HEK293 (cell line): Measurements from ENCODE around the gene ADAM23.

Experiments used
- CTCF ChIA-PET: fragments of 350-600 bp; formaldehyde crosslinking; extraction: SDS; loops from one replicate; lab custom pipeline; 2021; ENCODE audit warnings: antibody characterized with exemption; lab: Yijun Ruan, JAX
- POLR2A ChIA-PET: fragments of 300-600 bp; formaldehyde crosslinking; extraction: SDS; loops from one replicate; lab custom pipeline; 2020; ENCODE audit warnings: antibody characterized with exemption, inconsistent platforms; lab: Yijun Ruan, JAX
- H3K27ac ChIP-seq: fragments of 200-500 bp; sonication (Bioruptor generic); 2 replicates; pipeline ENCODE4 v1.5.1; 2014; ENCODE audit warnings: low read depth, low read length, control low read depth, inconsistent platforms; ENCODE audit errors: extremely low read depth
- H3K36me3 ChIP-seq, 2 experiments: fragments of 200-500 bp in 1 of 2; sonication (Bioruptor generic) in 1 of 2; 1 replicate in 1 of 2; 2 replicates in 1 of 2; pipeline ENCODE4 v1.5.1; 2014 to 2017; ENCODE audit warnings: inconsistent platforms in 2 of 2, low read length in 2 of 2; ENCODE audit not compliant: control insufficient read depth in 2 of 2, insufficient read depth in 1 of 2
- H3K4me1 ChIP-seq: fragments of 200-500 bp; sonication (Bioruptor generic); 2 replicates; pipeline ENCODE4 v1.5.1; 2014; ENCODE audit warnings: mild to moderate bottlenecking, low read length, inconsistent platforms; ENCODE audit not compliant: control insufficient read depth, insufficient read depth
- H3K4me3 ChIP-seq: 2 replicates; pipeline ENCODE4 v1.5.1; 2011; ENCODE audit warnings: low read depth, mild to moderate bottlenecking, control low read depth, low read length, moderate library complexity
- H3K9me3 ChIP-seq: fragments of 200-500 bp; sonication (Bioruptor generic); 2 replicates; pipeline ENCODE4 v1.5.1; 2014; ENCODE audit warnings: low read depth, low read length, inconsistent platforms; ENCODE audit not compliant: control insufficient read depth, insufficient read depth
- AEBP2 ChIP-seq: fragments of 450-650 bp; formaldehyde crosslinking; IDR thresholded peaks from 2 replicates; pipeline ENCODE4 v1.5.1; 2016; ENCODE audit warnings: missing biosample characterization, missing genetic modification characterization, borderline replicate concordance
- BCL11A ChIP-seq: fragments of 450-650 bp; formaldehyde crosslinking; IDR thresholded peaks from 2 replicates; pipeline ENCODE4 v1.5.1; 2016; ENCODE audit warnings: low read depth, missing biosample characterization, missing genetic modification characterization
- EGR2 ChIP-seq: fragments of 450-650 bp; formaldehyde crosslinking; IDR thresholded peaks from 2 replicates; pipeline ENCODE4 v1.5.1; 2016; ENCODE audit warnings: low read depth, missing biosample characterization, missing genetic modification characterization
- KLF16 ChIP-seq: fragments of 450-650 bp; formaldehyde crosslinking; IDR thresholded peaks from 2 replicates; pipeline ENCODE4 v1.5.1; 2017; ENCODE audit warnings: missing biosample characterization, missing genetic modification characterization
- SCRT1 ChIP-seq: fragments of 450-650 bp; formaldehyde crosslinking; IDR thresholded peaks from 2 replicates; pipeline ENCODE4 v1.5.1; 2016; ENCODE audit warnings: missing biosample characterization, missing genetic modification characterization, borderline replicate concordance
- TCF7L2 ChIP-seq: IDR thresholded peaks from 2 replicates; pipeline ENCODE4 v1.6.1; 2011; ENCODE audit warnings: low read depth, mild to moderate bottlenecking, inconsistent platforms, low read length, moderate library complexity, borderline replicate concordance
- ZBTB6 ChIP-seq: fragments of 450-650 bp; formaldehyde crosslinking; IDR thresholded peaks from 2 replicates; pipeline ENCODE4 v1.5.1; 2017; ENCODE audit warnings: missing biosample characterization, missing genetic modification characterization
- ZNF146 ChIP-seq: fragments of 450-650 bp; formaldehyde crosslinking; IDR thresholded peaks from 2 replicates; pipeline ENCODE4 v1.5.1; 2016; ENCODE audit warnings: missing biosample characterization, missing genetic modification characterization
- ZNF19 ChIP-seq: fragments of 450-650 bp; formaldehyde crosslinking; IDR thresholded peaks from 2 replicates; pipeline ENCODE4; 2016; ENCODE audit warnings: missing biosample characterization, missing genetic modification characterization, low read depth
- ZNF292 ChIP-seq: fragments of 450-650 bp; formaldehyde crosslinking; IDR thresholded peaks from 2 replicates; pipeline ENCODE4 v1.5.1; 2016; ENCODE audit warnings: low read depth, missing biosample characterization, missing genetic modification characterization, borderline replicate concordance
- ZNF37A ChIP-seq: fragments of 450-650 bp; IDR thresholded peaks from 2 replicates; pipeline ENCODE4 v1.5.1; 2018; ENCODE audit warnings: missing biosample characterization, missing genetic modification characterization
- ZNF510 ChIP-seq: fragments of 450-650 bp; formaldehyde crosslinking; IDR thresholded peaks from 2 replicates; pipeline ENCODE4 v1.5.1; 2018; ENCODE audit warnings: mild to moderate bottlenecking, missing genetic modification characterization, missing biosample characterization; ENCODE audit not compliant: insufficient replicate concordance
- ZNF558 ChIP-seq: fragments of 450-650 bp; formaldehyde crosslinking; IDR thresholded peaks from 2 replicates; pipeline ENCODE4 v1.5.1; 2016; ENCODE audit warnings: missing biosample characterization, missing genetic modification characterization
- ZNF830 ChIP-seq: fragments of 450-650 bp; IDR thresholded peaks from 2 replicates; pipeline ENCODE4 v1.5.0; 2018; ENCODE audit warnings: missing biosample characterization, missing genetic modification characterization, low read depth, mild to moderate bottlenecking, moderate library complexity
- ZNF837 ChIP-seq: fragments of 450-650 bp; formaldehyde crosslinking; IDR thresholded peaks from 2 replicates; pipeline ENCODE4 v1.5.1; 2016; ENCODE audit warnings: missing biosample characterization, missing genetic modification characterization
- ZSCAN16 ChIP-seq: fragments of 450-650 bp; formaldehyde crosslinking; IDR thresholded peaks from 2 replicates; pipeline ENCODE4 v1.5.1; 2016; ENCODE audit warnings: missing biosample characterization, missing genetic modification characterization
- ZSCAN5A ChIP-seq: fragments of 450-650 bp; formaldehyde crosslinking; IDR thresholded peaks from 2 replicates; pipeline ENCODE4 v1.5.1; 2016; ENCODE audit warnings: missing biosample characterization, missing genetic modification characterization

ADAM23 gene

GRCh38 chr2:206557321-206557720 is 114.0 kb downstream of the ADAM23 start (continued):
- TF ChIP-seq ZBTB6 (tag by site-specific recombination) = no peak
- no peak for TF ChIP-seq ZNF830 (tag by site-specific recombination)

GRCh38 chr2:206558492-206558891 is 115.2 kb downstream of the ADAM23 start:
- no peaks in the 10 kb centered on the region for H3K9me3 ChIP-seq
- TF ChIP-seq SCRT1 (tag by site-specific recombination) = no peak
- TF ChIP-seq ZNF37A (tag by site-specific recombination) = no peak
- no peak for TF ChIP-seq TCF7L2
- no peak for TF ChIP-seq ZNF837
- TF ChIP-seq AEBP2 (tag by site-specific recombination) = no peak
- TF ChIP-seq BCL11A = no peak
- TF ChIP-seq, all 188 proteins: peak for 0
- CTCF ChIA-PET = interaction anchor here (0.7 to 2.8 kb wide), 12 partner anchors 10 to 632 kb away, joined by 3 to 26 read pairs (median 3); no protein-coding TSS in a partner anchor
- H3K36me3 ChIP-seq = peaks cover 0 to 3% of the 10 kb centered on the region in 2 experiments; a peak in 1 of 3 replicates
- POLR2A ChIA-PET = no interaction called here
- no peak overlapping the region for H3K4me3 ChIP-seq
- no peak overlapping the region for H3K27ac ChIP-seq
- no peaks in the 10 kb centered on the region for H3K4me1 ChIP-seq

- Histone ChIP-seq H3K4me1 (no peaks in the 10 kb centered on the region), H3K36me3 (peaks cover 0 to 3% of the 10 kb centered on the region in 2 experiments; a peak in 1 of 3 replicates), H3K4me3 (no peak overlapping the region), H3K27ac (no peak overlapping the region), H3K9me3 (no peaks in the 10 kb centered on the region)
- TF ChIP-seq ZNF146 (tag by site-specific recombination) = no peak
- no peak for TF ChIP-seq ZSCAN16 (tag by site-specific recombination)
- no peak for TF ChIP-seq ZNF19 (tag by site-specific recombination)
- no peak for TF ChIP-seq ZNF510 (tag by site-specific recombination)
- TF ChIP-seq KLF16 (tag by site-specific recombination) = no peak
- no peak for TF ChIP-seq ZNF292 (tag by site-specific recombination)
- no peak for TF ChIP-seq EGR2
- TF ChIP-seq BCL11A = no peak
- TF ChIP-seq ZNF558 (tag by site-specific recombination) = no peak
- CTCF ChIA-PET = interaction anchor here (1.2 kb wide), 1 partner anchor 170 kb away, joined by 3 read pairs; no protein-coding TSS in a partner anchor
- POLR2A ChIA-PET = no interaction called here
Observed at GRCh38 chr2:206561962-206562361, 118.6 kb downstream of the ADAM23 start.

- H3K27ac ChIP-seq = no peak overlapping the region
- TF ChIP-seq ZSCAN5A = no peak
- no peaks in the 10 kb centered on the region for H3K4me1 ChIP-seq
- CTCF ChIA-PET = interaction anchor here (1.2 kb wide), 1 partner anchor 170 kb away, joined by 3 read pairs; no protein-coding TSS in a partner anchor
- POLR2A ChIA-PET = no interaction called here
- H3K9me3 ChIP-seq = no peaks in the 10 kb centered on the region
- no peak overlapping the region for H3K4me3 ChIP-seq
- peaks cover 0 to 3% of the 10 kb centered on the region in 2 experiments; a peak in 1 of 3 replicates for H3K36me3 ChIP-seq
Observed at GRCh38 chr2:206562375-206562774, 119.0 kb downstream of the ADAM23 start.
